GM23338 (cell line): ENCODE results near the gene TASP1. TPM values are rescaled to one million over a fixed set of nuclear protein-coding genes. Genes with fewer than 3 reads are reported as not detected.
A peak's percentile ranks its signal among the peaks of the same experiment; 100 is the strongest.
"Not testable (repeated sequence)": the region's sequence is repeated elsewhere in the genome, so short reads cannot be mapped to it uniquely, and the experiment has no call there.

ENCODE experiments used
- ATAC-seq: fragments of 200-7000 bp; cut with Tn5 transposase; 3 replicates; pipeline ENCODE4 v1.9.1; 2020
- DNase-seq: peaks from one replicate; pipeline ENCODE4 v3.0.0-alpha.2; 2015; ENCODE audit warnings: low spot score
- H2AFZ ChIP-seq: fragments of 200-600 bp; sonication (generic); 2 replicates; pipeline ENCODE4 v1.8.0; 2016; ENCODE audit warnings: antibody characterized with exemption, mild to moderate bottlenecking, moderate library complexity
- H3F3A ChIP-seq: fragments of 200-600 bp; sonication (generic); replicated peaks from 2 replicates; pipeline ENCODE4 v1.8.0; 2017; ENCODE audit warnings: antibody characterized with exemption, mixed run types, low read depth
- H3K27ac ChIP-seq: fragments of 200-600 bp; sonication (generic); 2 replicates; pipeline ENCODE4 v1.6.1; 2016; ENCODE audit warnings: low read depth
- H3K27me3 ChIP-seq: fragments of 200-600 bp; sonication (generic); 2 replicates; pipeline ENCODE4 v1.8.0; 2016; ENCODE audit warnings: mild to moderate bottlenecking, mixed run types, moderate library complexity; ENCODE audit not compliant: insufficient read depth
- H3K36me3 ChIP-seq: fragments of 200-600 bp; sonication (generic); 2 replicates; pipeline ENCODE4 v1.8.0; 2016; ENCODE audit warnings: mild to moderate bottlenecking; ENCODE audit not compliant: insufficient read depth
- H3K4me1 ChIP-seq: fragments of 200-600 bp; sonication (generic); 2 replicates; pipeline ENCODE4 v1.8.0; 2016; ENCODE audit warnings: mild to moderate bottlenecking, moderate library complexity; ENCODE audit not compliant: insufficient read depth
- H3K4me2 ChIP-seq: fragments of 200-600 bp; sonication (generic); 2 replicates; pipeline ENCODE4 v1.7.1; 2017; ENCODE audit warnings: mixed run types
- H3K4me3 ChIP-seq: fragments of 200-600 bp; sonication (generic); 2 replicates; pipeline ENCODE4 v1.6.1; 2016; ENCODE audit warnings: mixed run types
- H3K79me2 ChIP-seq: fragments of 200-600 bp; sonication (generic); replicated peaks from 2 replicates; pipeline ENCODE4 v1.8.0; 2017; ENCODE audit warnings: mild to moderate bottlenecking; ENCODE audit not compliant: insufficient read depth
- H3K9me2 ChIP-seq: fragments of 200-600 bp; sonication (generic); 2 replicates; pipeline ENCODE4 v1.8.0; 2017; ENCODE audit not compliant: insufficient read depth
- H4K20me1 ChIP-seq: fragments of 200-600 bp; sonication (generic); replicated peaks from 2 replicates; pipeline ENCODE4 v1.8.0; 2017; ENCODE audit warnings: mild to moderate bottlenecking; ENCODE audit not compliant: insufficient read depth
- H3K27ac Mint-ChIP-seq: 2 replicates; pipeline ENCODE4 v1.8.0; 2020; ENCODE audit warnings: inconsistent platforms, mild to moderate bottlenecking, moderate library complexity, mixed read lengths
- H3K27me3 Mint-ChIP-seq: 3 replicates; pipeline ENCODE4 v1.8.0; 2022; ENCODE audit warnings: low read depth, mild to moderate bottlenecking, moderate library complexity, mixed read lengths, inconsistent platforms; ENCODE audit not compliant: insufficient read depth, poor library complexity
- H3K36me3 Mint-ChIP-seq: 3 replicates; pipeline ENCODE4 v1.8.0; 2021; ENCODE audit warnings: low read depth, mild to moderate bottlenecking, inconsistent platforms, moderate library complexity, mixed read lengths
- H3K4me1 Mint-ChIP-seq: 3 replicates; pipeline ENCODE4 v1.8.0; 2020; ENCODE audit warnings: mild to moderate bottlenecking, inconsistent platforms, mixed read lengths
- H3K4me3 Mint-ChIP-seq: 3 replicates; pipeline ENCODE4 v1.8.0; 2021; ENCODE audit warnings: moderate library complexity, mild to moderate bottlenecking, inconsistent platforms, mixed read lengths
- H3K9me3 Mint-ChIP-seq: 3 replicates; pipeline ENCODE4 v1.8.0; 2020; ENCODE audit warnings: moderate library complexity, mild to moderate bottlenecking, inconsistent platforms, mixed read lengths
- CREB1 ChIP-seq: fragments of 250-450 bp; sonication (Bioruptor Pico); IDR thresholded peaks from 2 replicates; pipeline ENCODE4 v1.5.0; 2020; ENCODE audit warnings: low read depth, mild to moderate bottlenecking, moderate library complexity
- EZH2 ChIP-seq: fragments of 200-600 bp; sonication (generic); IDR thresholded peaks from one replicate; pipeline ENCODE4 v1.8.0; 2017; ENCODE audit warnings: antibody characterized with exemption, mild to moderate bottlenecking, low read depth; ENCODE audit not compliant: unreplicated experiment
- JUNB ChIP-seq: IDR thresholded peaks from one replicate; pipeline ENCODE4 v1.6.1; 2016; ENCODE audit warnings: antibody characterized with exemption; ENCODE audit not compliant: unreplicated experiment
- NANOG ChIP-seq: IDR thresholded peaks from 2 replicates; pipeline ENCODE4 v1.6.1; 2016; ENCODE audit warnings: antibody characterized with exemption, borderline replicate concordance
- POLR2AphosphoS5 ChIP-seq: IDR thresholded peaks from 2 replicates; pipeline ENCODE4 v1.6.1; 2016; ENCODE audit warnings: antibody characterized with exemption, low read depth
- STAT1 ChIP-seq: IDR thresholded peaks from one replicate; pipeline ENCODE4 v1.6.1; 2016; ENCODE audit warnings: antibody characterized with exemption; ENCODE audit not compliant: unreplicated experiment
- ZNF331 ChIP-seq: fragments of 250-450 bp; sonication (Bioruptor Pico); IDR thresholded peaks from 2 replicates; pipeline ENCODE4 v1.5.0; 2020; ENCODE audit warnings: low read depth, mild to moderate bottlenecking, moderate library complexity
- polyA plus RNA-seq: library from polyadenylated mRNA; unstranded; fragments of >200 nt; fragmentation: Nextera tagmentation; extraction: Ambion mirVana; gene quantifications from 2 replicates; pipeline ENCODE4 v1.2.1, GENCODE V29; 2016
- total RNA-seq: library from RNA; depleted of rRNA; stranded (reverse); fragments of >200 nt; shearing (Covaris generic); gene quantifications from 2 replicates; pipeline ENCODE4 v1.2.3, GENCODE V29; 2014
- TF ChIP-seq, protein P1 (sequence below): IDR thresholded peaks from one replicate; pipeline ENCODE4 v1.6.1; 2018; ENCODE audit warnings: antibody characterized with exemption; ENCODE audit not compliant: unreplicated experiment

TASP1 gene
- total and polyA plus RNA-seq, 2 experiments from 2014 or later: 9.7 to 9.8 TPM

DNA sequence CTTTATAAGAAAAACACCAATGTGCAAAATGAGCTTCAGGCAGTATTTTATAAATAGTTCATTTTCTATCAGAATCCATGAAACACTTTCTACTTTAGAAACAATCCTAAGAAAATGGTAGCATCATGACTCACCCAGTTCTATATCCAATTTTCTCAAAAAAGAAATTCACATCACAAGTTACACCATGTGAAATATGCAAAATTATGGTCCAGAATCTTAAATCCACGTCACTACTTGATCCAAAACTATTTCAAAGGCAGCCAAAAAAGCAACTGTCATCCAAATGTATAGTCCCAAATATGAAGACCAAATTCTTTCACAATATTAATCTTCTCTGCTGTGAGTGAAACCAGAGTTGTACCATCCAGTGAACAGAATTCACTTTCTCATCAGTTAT is 19.3 kb downstream of the TASP1 start:
- H3F3A ChIP-seq, H3K36me3 Mint-ChIP-seq, H2AFZ ChIP-seq, H3K4me3 Mint-ChIP-seq, H3K4me2 ChIP-seq, H3K4me3 ChIP-seq, H4K20me1 ChIP-seq, H3K4me1 Mint-ChIP-seq, H3K9me3 Mint-ChIP-seq, H3K79me2 ChIP-seq, H3K27me3 ChIP-seq, H3K36me3 ChIP-seq, H3K9me2 ChIP-seq, H3K27ac Mint-ChIP-seq, H3K4me1 ChIP-seq, ATAC-seq, DNase-seq, H3K27me3 Mint-ChIP-seq, H3K27ac ChIP-seq: not testable (repeated sequence)

DNA sequence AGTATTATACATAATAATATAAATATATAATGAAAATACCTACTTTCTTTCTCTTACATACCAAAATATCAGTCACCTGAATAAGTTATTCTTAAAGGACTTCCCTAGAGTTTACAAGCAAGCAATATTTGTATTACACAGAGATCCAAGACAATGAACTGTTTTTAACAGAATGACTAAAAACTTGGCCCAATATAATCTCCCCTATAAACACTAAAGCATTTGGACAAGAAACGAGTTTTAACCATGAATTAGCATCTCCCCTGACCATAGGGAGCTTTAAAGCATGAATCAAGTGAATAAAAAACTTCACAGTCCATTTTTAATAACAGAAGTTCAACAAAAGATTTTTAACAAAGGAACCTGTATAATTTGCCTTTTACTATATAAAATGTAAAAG is 20.3 kb downstream of the TASP1 start:
- not testable (repeated sequence) for H3K4me2 ChIP-seq, ATAC-seq, H3F3A ChIP-seq, H3K9me3 Mint-ChIP-seq, H4K20me1 ChIP-seq, H3K36me3 Mint-ChIP-seq, H3K4me1 ChIP-seq, H3K4me3 ChIP-seq, H3K27ac Mint-ChIP-seq, H3K4me1 Mint-ChIP-seq, H3K27me3 Mint-ChIP-seq, H3K36me3 ChIP-seq, H3K79me2 ChIP-seq, H3K27me3 ChIP-seq, H3K27ac ChIP-seq, H3K9me2 ChIP-seq, DNase-seq, H3K4me3 Mint-ChIP-seq, H2AFZ ChIP-seq

- H3K4me1 ChIP-seq, H3K36me3 Mint-ChIP-seq, H3F3A ChIP-seq, ATAC-seq, H3K27ac ChIP-seq, H3K27me3 ChIP-seq, H3K4me2 ChIP-seq, H2AFZ ChIP-seq, H3K9me2 ChIP-seq, H3K4me3 Mint-ChIP-seq, H4K20me1 ChIP-seq, H3K36me3 ChIP-seq, DNase-seq, H3K4me1 Mint-ChIP-seq, H3K27me3 Mint-ChIP-seq, H3K79me2 ChIP-seq, H3K9me3 Mint-ChIP-seq, H3K4me3 ChIP-seq, H3K27ac Mint-ChIP-seq: not testable (repeated sequence)
Observed at GRCh38 chr20:13617585-13617984, 21.1 kb downstream of the TASP1 start.

GRCh38 chr20:13616713-13617112 is 22.0 kb downstream of the TASP1 start:
- not testable (repeated sequence) for ATAC-seq, H3K4me3 Mint-ChIP-seq, H3K27me3 ChIP-seq, H3K9me3 Mint-ChIP-seq, H3K27ac ChIP-seq, H3K4me1 ChIP-seq, H2AFZ ChIP-seq, H3K79me2 ChIP-seq, H4K20me1 ChIP-seq, H3F3A ChIP-seq, H3K36me3 ChIP-seq, H3K36me3 Mint-ChIP-seq, H3K4me2 ChIP-seq, H3K4me3 ChIP-seq, H3K27me3 Mint-ChIP-seq, DNase-seq, H3K4me1 Mint-ChIP-seq, H3K9me2 ChIP-seq
- H3K27ac Mint-ChIP-seq: peak overlapping the region; percentile 34; the same call in 1 of the 2 replicates

DNA sequence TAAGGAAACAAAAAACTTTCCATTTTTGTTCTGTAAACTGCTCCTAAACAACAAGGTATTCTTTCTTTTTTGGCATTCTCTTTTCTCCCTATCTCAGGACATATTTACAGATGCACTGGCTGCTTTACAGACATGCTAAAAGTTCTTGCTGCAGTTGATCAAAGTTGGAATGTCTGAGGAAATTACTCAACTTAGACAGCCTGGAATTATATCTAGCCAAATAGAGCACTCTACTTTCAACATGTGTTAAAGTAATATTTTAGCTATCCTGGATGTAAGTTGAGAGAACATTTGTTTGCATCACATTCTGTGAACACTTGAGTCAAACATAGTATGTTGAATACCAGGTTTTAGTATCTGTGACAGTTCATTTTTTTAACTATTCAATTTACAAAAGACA is 24.8 kb downstream of the TASP1 start:
- H3K4me3 ChIP-seq: no peak overlapping the region
- no peaks in the 10 kb centered on the region for H3K27me3 ChIP-seq
- no peak overlapping the region for H3K27ac ChIP-seq
- no peaks in the 10 kb centered on the region for H3K36me3 ChIP-seq
- H2AFZ ChIP-seq: no peak overlapping the region
- H3K79me2 ChIP-seq: no peaks in the 10 kb centered on the region; the same call in 1 of the 2 replicates
- H4K20me1 ChIP-seq: no peaks in the 10 kb centered on the region
- no peaks in the 10 kb centered on the region for H3K36me3 Mint-ChIP-seq
- no peak overlapping the region for H3K27ac Mint-ChIP-seq
- DNase-seq (no peak), ATAC-seq (no peak)
- no peaks in the 10 kb centered on the region for H3K4me1 ChIP-seq
- no peak overlapping the region for H3K4me3 Mint-ChIP-seq
- H3K9me3 Mint-ChIP-seq: no peaks in the 10 kb centered on the region
- H3K9me2 ChIP-seq: no peaks in the 10 kb centered on the region
- H3K4me1 Mint-ChIP-seq: no peaks in the 10 kb centered on the region
- H3K4me2 ChIP-seq: no peak overlapping the region
- H3F3A ChIP-seq: no peaks in the 10 kb centered on the region
- H3K27me3 Mint-ChIP-seq: no peaks in the 10 kb centered on the region
- TF ChIP-seq JUNB: no peak
- no peak for TF ChIP-seq CREB1
- TF ChIP-seq STAT1: no peak
- no peak for TF ChIP-seq POLR2AphosphoS5
- no peak for TF ChIP-seq EZH2
- TF ChIP-seq, protein P1, sequence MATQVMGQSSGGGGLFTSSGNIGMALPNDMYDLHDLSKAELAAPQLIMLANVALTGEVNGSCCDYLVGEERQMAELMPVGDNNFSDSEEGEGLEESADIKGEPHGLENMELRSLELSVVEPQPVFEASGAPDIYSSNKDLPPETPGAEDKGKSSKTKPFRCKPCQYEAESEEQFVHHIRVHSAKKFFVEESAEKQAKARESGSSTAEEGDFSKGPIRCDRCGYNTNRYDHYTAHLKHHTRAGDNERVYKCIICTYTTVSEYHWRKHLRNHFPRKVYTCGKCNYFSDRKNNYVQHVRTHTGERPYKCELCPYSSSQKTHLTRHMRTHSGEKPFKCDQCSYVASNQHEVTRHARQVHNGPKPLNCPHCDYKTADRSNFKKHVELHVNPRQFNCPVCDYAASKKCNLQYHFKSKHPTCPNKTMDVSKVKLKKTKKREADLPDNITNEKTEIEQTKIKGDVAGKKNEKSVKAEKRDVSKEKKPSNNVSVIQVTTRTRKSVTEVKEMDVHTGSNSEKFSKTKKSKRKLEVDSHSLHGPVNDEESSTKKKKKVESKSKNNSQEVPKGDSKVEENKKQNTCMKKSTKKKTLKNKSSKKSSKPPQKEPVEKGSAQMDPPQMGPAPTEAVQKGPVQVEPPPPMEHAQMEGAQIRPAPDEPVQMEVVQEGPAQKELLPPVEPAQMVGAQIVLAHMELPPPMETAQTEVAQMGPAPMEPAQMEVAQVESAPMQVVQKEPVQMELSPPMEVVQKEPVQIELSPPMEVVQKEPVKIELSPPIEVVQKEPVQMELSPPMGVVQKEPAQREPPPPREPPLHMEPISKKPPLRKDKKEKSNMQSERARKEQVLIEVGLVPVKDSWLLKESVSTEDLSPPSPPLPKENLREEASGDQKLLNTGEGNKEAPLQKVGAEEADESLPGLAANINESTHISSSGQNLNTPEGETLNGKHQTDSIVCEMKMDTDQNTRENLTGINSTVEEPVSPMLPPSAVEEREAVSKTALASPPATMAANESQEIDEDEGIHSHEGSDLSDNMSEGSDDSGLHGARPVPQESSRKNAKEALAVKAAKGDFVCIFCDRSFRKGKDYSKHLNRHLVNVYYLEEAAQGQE: no peak
- no peak for TF ChIP-seq NANOG
- no peak for TF ChIP-seq ZNF331 (CRISPR knock-in tag)
